NOMO-1 treated with DMSO at 0.1 percent for 48 hours (cell line): ENCODE measurements around the gene PLXNA1.

Experiments used
- DNase-seq: peaks from one replicate; lab custom pipeline; 2025; ENCODE audit not compliant: unreplicated experiment; lab: John Stamatoyannopoulos, UW

Gene PLXNA1

DNA sequence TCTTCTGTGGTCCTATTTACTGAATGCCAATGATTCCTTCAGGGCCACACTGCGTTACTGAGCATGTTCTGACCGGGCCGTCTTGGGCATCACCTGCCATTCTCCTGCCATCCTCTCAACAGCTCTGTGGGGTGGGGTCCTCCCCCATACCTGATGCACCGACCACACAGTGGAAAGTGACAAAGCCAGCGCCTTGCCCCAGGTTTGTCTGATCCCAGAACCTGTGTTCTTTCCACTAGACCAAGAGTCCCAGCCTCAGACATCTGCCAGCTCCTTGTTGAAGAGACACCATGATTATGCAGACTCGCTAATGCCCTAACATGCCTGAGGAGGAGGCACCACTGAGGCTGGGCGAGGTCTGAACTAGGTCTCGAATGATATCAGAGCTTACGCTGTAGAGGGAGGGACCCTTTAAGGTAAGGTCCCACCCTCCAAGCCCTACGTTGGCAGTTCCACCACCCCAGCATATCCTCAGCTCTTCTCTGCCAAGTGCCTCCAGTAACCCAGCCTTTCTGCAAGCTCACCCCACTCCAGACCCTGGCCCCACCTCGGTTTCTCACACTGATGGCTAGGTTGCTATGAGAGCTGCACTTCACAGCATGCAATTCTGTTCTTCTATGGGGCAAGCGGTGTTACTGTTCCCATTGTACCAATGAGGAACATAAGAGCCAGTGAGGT, 29.8 kb upstream of the PLXNA1 start:
- DNase-seq = no peak

DNA sequence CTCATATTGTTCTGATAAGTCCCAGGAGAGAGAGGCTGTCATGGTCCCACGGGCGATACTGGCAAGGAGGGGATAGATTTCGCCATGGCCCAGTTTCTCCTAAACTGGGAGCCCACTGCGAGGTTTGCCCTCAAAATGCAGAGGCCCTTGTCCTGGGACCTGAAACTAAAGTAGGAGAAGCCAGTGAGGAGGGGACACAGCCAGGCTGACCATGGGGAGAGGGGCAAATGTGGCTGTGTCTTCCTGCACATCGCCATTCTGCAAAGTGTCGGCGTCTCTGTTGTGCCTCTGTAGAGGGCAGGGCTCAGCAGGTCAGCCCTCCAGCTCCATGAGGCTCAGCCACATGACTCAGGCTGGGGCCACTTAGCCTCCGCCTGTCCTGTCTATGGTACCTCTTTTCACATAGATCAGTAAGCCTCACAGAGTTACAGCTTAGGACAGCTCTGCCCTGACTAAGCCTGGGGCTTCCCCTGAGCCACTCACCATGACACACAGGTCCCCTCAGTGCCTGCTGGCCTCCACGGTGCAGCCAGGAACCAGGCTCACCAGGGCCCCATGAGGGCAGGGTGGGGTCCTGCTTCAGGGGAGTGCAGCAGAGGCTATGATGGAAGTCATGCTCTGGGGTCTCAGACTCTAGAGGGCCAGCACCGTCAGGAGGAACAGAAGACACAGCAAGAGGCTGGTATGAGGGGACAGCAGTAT, 28.6 kb upstream of the PLXNA1 start:
- DNase-seq = no peak

DNA sequence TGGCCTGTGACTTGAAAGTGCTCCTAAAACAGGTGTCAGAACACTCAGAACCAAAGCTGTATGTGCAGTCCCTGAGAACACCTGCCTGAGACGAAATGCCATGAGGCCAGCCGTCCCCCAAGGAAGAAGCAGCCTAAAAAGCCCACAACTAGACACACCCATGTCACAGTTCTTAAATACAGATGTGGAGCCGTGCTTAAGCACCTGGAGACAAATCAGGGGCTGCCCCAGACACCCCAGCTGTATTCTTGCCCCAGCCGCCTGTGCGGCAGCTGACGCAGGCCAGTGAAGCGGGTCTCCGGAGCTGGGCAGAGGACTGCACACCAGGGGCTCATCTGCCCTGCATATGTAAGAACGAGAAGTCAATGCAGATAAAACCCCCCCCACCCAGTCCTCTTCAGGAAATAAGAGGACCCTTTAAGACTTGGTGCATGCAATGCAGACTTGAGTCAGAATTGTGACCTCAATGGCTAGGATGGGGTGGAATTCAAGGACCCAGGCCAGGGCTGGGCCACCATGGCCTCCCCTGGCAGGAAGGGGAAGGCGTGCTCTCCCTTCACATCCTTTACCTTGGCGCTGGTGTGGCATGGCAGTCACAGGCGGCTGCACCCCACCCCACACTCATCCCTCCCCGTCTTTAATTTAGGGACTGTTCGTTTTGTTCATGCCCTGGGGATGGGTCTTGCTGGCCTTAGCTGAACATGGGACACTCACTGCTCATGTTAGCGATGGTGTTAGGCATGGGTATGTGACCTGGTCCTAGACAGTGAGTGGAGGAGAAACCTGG, 27.7 kb upstream of the PLXNA1 start:
- DNase-seq = no peak

DNA sequence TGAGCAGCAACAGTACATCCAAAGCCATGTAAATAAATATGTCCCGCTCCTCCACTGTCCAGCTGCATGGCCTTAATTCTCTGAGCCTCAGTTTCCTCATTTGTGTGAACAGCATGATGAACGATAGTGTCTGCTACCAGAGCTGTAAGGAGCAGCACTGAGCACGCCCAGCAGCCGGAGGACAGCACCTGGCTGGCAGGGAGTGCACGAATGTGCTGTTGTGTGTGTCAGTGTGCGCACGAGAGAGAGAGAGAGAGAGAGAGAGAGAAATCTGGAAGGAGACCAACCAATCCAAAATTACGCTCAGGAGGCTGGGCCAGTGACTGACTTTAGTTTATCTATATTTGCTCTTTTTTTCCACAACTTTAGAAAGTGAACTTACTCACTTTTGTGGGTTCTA, 26.6 kb upstream of the PLXNA1 start:
- no peak for DNase-seq

DNA sequence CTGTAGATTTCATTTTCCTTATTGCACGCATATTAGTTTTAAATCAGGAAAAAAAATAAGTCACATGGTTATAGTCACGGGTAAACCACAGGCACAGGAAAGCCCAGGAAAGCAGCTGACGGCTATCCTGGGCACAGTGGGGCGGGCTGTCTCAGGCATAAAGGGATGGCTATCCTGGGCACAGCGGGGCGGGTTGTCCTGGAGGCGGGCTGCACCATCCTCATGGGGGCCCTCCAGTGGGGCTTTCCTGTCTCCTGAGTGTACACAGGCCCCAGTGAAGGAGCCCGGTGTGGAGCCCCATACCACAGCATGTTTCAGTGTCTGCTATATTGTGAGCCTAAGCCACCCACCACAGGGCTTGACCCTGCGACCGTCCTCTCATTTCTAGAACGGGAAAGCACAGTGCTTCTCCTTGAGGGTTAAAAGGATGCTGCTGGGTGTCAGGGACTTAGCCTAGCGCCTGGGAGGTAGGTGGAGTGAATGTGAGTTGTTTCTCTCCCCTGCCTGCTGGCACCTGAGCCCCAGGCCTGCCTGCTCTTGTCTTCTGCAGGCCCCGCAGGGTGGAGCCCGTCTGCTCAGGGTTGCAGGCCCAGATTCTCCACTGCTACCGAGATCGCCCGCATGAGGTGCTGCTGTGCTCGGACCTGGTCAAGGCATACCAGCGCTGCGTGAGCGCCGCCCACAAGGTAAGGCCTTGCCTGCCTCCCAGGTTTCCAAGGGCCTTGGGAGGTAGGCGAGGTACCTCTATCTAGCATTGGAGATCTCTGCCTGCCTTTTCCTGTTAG, 25.9 kb upstream of the PLXNA1 start:
- DNase-seq = no peak

DNA sequence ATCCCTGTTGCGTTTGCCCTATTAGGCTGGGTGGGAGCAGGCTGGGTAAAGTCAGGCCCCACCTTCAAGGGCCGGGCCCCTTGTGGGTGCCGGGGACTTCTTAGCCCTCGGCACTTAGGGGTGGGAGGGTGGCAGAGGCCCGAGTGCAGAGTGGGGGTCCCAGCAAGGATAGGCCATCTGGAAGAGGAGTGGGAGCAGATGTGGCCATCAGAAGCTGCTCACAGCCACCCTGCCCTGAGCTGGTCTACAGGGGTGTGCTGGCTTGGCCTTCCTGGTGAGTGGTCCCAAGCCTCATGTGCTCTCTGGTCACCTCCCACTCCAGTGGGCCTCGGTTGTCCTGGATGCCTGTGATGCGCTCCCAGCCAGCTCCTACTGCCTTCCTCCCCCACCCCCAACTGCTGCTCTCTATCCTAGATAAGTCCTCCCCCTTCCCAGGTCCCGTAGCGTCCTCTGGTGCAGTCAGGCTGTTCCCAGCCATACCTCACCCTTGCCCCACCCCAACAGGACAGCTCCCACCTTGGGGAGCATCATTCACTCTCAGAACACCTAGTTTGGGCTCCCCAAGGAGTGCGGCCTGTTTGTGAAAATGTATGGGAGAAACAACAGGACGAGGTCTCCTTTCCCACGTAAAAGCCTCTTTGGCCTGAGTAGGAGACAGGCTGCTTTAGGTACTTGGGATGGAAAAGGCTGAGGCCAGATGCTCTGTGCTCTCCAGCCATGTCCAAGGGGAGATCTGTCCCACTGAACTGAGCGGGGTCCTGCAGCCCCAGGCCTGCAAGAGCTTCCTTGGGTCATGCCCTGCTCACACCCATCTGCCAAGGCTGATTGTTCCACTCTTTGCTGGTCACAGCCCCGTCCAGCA, 24.9 kb upstream of the PLXNA1 start:
- no peak for DNase-seq

DNA sequence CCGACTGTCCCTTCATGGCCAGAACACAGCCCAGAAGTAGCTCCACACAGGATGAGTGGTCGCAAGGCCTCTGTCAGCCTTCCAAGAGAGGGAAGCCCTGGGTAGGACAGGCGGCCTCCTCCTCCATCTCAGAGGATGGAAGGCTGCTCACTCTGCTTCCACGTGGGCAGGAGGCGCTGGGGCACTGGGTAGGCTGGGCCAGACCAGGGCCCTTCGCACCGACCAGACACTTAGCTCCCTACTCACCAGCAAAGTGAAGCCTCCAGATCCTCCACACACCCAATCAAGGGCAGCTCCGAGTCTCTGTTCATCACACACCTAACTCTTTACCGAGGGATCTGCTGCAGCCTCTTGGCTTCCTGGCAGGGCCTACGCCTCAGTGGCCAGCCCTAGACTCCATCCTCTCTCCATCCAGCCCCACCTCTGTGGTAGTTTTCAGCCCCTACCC, 24.3 kb upstream of the PLXNA1 start:
- DNase-seq = no peak

DNA sequence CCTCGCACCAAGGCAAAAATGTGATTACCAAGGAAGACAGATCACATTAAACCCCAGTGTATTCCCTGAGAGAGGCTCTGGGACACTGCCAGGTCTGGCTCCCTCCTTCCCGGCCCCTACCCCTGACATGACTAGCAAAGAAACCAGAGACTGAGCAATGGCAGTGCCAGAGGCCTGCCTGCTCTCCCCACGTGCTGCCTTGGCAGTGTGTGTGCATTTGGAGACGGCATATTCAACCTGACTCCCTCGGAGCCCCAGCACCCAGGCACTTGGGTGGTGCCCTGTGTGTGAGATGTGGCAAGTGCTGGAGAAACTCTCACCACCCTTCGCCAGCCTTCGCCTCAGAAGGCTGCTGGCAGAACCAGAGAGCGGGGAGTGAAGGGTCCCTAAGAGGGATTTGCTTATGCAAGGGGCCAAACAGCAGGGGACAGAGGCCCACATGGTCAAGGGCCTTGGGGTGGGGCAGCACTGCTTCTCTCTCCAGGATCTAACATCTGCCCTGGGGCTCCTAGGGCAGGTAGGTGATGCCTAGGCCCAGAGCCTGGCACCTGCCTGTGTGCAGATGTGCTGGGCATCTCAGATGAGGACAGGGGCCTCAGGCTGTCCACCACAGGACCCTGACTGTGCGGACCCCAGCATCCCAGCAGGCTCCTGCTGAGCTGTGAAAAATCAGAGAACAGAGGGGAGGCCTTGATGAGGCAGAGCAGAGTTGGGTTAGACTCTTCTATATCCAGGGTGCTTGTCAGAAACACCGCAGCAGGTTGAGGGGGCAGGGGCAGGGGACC, 23.6 kb upstream of the PLXNA1 start:
- DNase-seq = no peak

DNA sequence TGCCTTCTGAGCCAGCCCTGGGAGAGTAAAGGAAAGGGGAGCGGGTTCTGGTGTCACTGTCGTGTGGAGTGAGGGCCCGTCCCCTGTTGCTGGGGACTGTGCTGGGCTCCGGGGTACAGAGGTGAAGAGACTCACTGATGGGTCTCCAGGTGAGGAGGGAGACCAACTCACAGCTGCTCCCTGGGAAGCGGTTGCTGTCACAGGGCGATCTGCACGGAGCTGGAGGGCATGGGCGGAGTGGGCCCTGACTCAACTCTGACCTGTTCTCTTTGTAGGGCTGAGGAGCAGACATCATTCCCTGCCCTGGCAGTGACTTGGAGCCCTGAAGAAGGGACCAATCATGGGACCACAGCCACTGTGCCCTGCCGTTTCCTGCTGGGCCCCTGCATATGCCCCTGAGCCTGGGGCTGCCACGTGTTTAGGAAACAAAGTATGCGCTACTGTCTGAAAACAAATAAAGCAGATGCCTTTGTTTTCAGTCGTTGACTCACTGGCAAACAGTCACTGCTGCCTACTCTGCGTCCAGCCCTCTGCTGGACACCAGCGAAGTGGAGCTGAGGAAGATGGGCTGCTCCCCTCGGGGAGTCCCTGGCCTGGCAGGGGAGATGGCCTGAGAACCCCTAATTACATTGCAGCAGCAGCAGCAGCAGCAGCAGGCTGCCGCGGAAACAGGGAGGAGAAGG, 22.9 kb upstream of the PLXNA1 start:
- no peak for DNase-seq

DNA sequence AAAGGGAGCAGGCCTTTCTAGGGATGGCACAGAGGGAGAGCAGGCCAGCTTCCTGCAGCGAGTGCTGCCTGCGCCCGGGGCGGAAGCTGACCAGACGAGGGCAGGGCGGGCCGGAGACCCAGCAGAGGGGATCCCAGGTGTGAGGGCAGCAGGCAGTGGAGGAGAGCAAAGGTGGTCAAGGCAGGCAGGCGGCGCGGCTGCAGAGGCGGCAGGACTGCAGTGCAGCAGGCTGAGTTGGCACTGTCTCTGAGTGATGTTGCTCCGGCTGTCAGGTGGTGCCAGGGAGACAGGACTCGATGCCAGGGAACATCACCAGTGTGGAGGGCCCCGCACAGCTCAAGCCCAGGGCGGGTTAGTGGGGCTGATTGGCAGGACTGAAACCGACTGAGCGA, 22.3 kb upstream of the PLXNA1 start:
- no peak for DNase-seq

DNA sequence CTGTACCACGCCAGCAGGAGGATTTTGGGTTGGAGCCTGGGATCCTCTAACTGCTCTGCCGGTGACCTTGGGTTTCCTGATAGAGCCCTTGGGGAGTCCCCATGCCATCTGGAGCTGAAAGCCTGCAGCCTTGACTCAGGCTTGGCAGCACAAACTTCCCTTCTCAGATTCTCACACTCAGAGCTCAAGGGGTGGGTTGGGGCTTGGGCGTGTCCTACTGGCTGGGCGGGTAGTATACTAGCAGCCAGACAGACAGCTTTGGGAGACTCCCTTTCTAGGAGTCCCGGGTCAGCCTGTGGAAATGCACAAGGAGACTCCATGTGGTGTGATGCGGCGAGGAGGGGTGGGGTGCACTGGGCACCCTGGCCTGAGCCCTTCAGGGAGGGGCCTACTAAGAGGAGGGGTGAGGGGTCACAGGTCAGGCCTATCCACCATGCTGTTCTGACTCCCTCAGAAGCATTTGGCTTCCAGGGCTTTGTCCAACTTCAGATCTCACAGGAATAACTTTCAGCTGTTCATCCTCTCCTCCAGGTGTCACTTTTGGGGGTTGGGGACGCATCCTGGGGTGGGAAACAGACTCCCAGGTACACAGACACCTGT, 21.6 kb upstream of the PLXNA1 start:
- DNase-seq = no peak

DNA sequence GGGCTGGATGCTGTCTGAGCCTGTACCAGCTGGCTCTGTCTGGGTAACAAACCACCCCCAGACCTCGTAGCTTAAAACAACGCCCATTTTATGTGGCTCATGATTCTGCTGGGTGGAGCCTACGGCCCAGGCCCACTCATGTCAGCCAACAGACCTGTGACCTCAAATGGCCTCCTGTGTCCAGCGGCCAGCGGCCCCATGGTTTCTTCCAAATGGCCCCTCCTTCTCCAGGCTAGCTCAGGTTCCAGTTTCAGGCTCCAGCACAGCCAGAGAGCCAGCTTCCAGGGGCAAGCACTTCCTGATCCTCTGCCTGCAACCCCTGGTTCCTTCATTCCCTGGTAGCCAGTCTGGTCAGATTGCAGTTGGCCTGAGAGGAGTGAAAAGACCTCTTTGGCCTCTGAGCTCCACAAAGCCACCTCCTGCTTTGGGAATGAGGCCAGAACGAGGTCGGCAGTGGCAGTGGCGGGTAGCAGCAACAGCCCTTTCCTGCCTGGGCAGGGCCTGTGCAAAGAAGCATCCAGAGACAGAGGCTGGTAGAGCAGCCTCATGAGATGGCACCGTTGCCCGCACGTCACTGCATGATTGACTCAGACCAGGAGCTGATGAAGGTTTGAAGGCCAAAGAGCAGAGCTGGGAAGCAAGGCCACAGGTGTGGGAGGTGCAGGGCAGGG, 21.0 kb upstream of the PLXNA1 start:
- DNase-seq = no peak

DNA sequence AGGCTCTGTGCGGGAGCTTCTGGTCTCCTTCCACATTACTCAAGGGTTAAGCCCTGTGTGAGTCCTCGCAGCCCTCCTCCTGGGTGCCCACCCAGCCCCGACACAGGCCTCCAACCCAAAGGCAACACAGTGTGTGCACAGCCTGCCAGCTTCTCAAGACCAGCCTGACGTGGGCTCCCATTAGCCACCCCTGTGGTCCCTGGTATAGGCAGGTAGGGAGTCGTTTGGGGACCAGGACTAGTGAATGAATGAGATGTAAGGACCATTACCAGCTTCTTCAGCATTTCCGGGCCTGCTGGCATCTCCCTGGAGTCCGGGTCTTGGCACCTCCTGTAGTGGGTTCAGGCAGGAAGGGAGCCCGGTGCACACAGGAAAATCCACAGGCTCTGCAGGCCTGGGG, 20.2 kb upstream of the PLXNA1 start:
- no peak for DNase-seq

DNA sequence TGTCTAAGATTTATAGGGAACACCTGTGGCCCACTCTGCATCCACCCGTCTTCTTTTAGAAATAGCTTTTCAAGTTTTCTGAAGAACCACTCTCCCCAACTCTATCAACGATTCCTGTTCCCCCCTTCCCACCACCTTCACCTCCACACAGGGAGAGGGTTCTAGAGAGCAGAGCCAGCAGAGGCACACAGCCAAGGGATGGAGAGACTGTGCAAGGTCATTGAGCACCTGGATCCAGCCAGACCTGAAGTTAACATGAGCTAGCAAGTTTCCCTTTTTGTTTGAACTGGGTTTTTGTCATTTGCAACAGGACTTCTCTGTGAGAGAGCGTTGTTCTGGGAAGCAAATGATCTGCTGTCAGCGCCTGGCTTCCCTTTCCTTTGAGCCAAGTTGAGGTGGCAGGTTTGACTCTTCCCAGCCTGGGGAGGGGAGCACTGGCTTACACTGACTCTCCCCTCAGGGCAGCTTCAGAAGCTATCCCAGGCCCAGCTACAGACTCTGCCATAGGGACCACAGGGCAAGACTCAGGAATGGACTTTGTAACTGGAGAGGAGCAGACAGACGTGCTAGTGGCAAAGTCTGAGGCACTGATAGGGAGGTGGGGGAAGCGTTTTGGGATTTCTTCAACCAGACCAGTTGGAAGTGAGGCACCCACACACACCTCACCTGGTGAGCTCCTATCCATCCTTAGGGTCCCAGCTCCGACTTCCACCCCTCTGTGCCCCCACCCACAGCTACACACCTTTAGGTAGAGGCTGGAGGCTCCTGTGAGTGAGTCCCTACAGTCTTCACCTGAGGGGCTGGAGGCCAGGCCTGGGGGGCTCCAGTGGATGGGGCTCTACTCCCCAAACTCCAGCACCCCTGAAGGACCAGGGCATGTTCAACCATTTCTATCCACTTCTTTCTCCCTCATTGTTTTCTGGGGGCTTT, 19.4 kb upstream of the PLXNA1 start:
- no peak for DNase-seq

DNA sequence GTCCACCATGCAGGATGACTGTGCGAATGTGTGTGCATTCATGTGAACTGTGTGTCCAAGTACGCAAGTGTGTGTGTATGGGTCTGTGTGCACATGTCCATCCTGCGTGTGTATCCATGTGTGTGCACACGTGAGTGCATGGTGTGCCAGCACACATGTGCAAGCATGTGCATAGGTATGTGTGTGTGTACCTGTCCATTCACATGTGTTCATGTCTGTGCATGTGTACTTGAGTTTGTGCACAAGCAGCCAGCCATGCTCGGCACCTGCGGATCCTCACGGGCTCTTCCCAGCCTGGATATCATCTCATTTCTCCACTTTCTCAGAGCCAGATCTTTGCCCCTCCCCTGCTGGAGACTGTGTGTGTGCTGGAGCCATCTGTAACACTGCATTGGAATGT, 18.7 kb upstream of the PLXNA1 start:
- no peak for DNase-seq

DNA sequence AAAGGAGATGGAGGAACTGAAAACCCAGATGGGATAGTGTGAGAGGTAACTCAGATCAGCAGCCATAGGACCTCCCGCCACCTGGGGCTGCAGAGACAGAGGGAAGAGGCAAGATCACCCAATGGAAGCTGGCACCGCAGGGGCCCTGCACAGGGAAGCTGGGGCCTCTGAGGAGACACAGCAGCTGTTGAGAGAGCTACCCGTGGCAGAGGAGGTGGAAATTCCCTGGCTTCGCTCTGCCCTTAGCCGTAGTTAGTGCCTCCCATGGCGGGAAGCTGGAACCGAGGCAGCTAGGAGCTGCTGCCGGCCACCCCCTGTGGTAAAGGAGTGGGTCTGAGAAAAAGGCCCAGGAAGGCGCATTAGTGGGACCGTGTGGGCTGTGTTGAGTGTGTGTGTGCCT, 18.0 kb upstream of the PLXNA1 start:
- DNase-seq = no peak

DNA sequence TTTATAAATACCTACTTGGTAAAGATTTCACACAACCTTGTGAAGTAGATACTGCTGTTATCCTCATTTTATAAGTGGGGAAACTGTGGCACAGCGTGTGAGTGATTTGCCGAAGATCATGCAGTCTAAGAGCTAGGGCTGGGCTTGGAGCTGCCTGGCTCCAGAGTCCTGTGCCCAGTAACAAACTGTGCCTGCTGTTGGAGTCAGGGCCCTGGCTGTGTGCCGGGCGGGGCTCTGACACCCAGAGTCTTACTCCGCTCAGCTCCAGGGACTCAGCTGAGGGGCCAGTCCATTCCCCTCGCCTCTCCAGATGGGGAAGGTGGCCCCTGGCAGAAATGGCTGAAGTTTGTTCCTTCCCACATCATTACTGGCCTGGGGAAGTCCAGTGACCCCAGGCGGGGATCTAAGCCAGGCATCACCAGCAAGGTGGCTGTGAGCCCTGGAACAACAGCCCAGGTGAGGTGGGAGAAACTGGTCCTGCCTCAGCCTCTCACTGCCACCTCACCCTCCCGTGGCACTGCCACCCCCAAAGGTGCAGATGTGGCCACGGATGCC, 17.3 kb upstream of the PLXNA1 start:
- no peak for DNase-seq
